A549 (cell line): ENCODE results near the gene ARHGAP22. TPM values are rescaled to one million over a fixed set of nuclear protein-coding genes. Genes with fewer than 3 reads are reported as not detected.

Experiments
- ATAC-seq, 2 experiments: fragments of 200-7000 bp in 1 of 2; fragments of >200 bp in 1 of 2; cut with Nextera tagmentation in 1 of 2; cut with Tn5 transposase in 1 of 2; 3 replicates each; pipeline versions ENCODE4 v1.8.0 to v1.9.1; 2018 to 2020; ENCODE audit warnings: mild to moderate bottlenecking in 1 of 2, moderate library complexity in 1 of 2
- CTCF ChIA-PET: fragments of 300-600 bp; sonication (Branson Sonifier 250); formaldehyde crosslinking; extraction: SDS; loops from one replicate; lab custom pipeline; 2021; ENCODE audit warnings: antibody characterized with exemption, inconsistent platforms; lab: Yijun Ruan, JAX
- POLR2A ChIA-PET: fragments of 350-600 bp; formaldehyde crosslinking; extraction: SDS; loops from one replicate; lab custom pipeline; 2021; ENCODE audit warnings: antibody characterized with exemption, inconsistent platforms; lab: Yijun Ruan, JAX
- DNase-seq, 2 experiments: peaks; one replicate each; pipeline versions ENCODE4 v3.0.0 to v3.0.0-alpha.2; 2011 to 2016; ENCODE audit warnings: low read depth in 1 of 2, low spot score in 1 of 2
- FAIRE-seq: peaks from 2 replicates; lab custom pipeline; 2011; peaks lifted over from hg19 to GRCh38; lab: Jason Lieb, UNC
- H3K27ac ChIP-seq, 2 experiments: fragments of >200 bp; sonication (Bioruptor Twin); formaldehyde crosslinking; 3 replicates each; pipeline ENCODE4 v1.5.1; 2016 to 2017
- H3K4me1 ChIP-seq: fragments of >200 bp; sonication (Bioruptor Twin); formaldehyde crosslinking; 3 replicates; pipeline ENCODE4 v1.6.1; 2016
- H3K4me2 ChIP-seq: fragments of >200 bp; sonication (Bioruptor Twin); formaldehyde crosslinking; 3 replicates; pipeline ENCODE4 v1.6.1; 2016
- H3K4me3 ChIP-seq: fragments of >200 bp; sonication (Bioruptor Twin); formaldehyde crosslinking; 3 replicates; pipeline ENCODE4 v1.5.1; 2016
- H3K9me3 ChIP-seq: fragments of >200 bp; sonication (Bioruptor Twin); formaldehyde crosslinking; 3 replicates; pipeline ENCODE4 v1.6.1; 2016
- ATOH8 ChIP-seq: fragments of 250-450 bp; sonication (Bioruptor Pico); IDR thresholded peaks from 2 replicates; pipeline ENCODE4 v1.5.0; 2020; ENCODE audit warnings: low read depth, mild to moderate bottlenecking, moderate library complexity
- CBX2 ChIP-seq: fragments of 200-600 bp; sonication (generic); IDR thresholded peaks from 2 replicates; pipeline ENCODE4 v1.6.1; 2016; ENCODE audit warnings: low read depth, mild to moderate bottlenecking, borderline replicate concordance
- CEBPB ChIP-seq, 2 experiments: fragments of >200 bp in 1 of 2; sonication (Bioruptor Twin) in 1 of 2; formaldehyde crosslinking in 1 of 2; IDR thresholded peaks; 2 replicates each; pipeline ENCODE4 v1.6.1; 2012 to 2016
- CHD2 ChIP-seq: fragments of 150-350 bp; IDR thresholded peaks from 2 replicates; pipeline ENCODE4 v1.6.1; 2014; ENCODE audit warnings: low read length; ENCODE audit not compliant: partially characterized antibody
- E2F6 ChIP-seq: IDR thresholded peaks from 2 replicates; pipeline ENCODE4 v1.6.1; 2012; ENCODE audit warnings: low read depth, borderline replicate concordance
- EP300 ChIP-seq, 2 experiments: fragments of >200 bp; sonication (Bioruptor Twin); formaldehyde crosslinking; IDR thresholded peaks; 2 replicates in 1 of 2; 3 replicates in 1 of 2; pipeline ENCODE4 v1.6.1; 2016 to 2017
- ESRRA ChIP-seq: fragments of 150-350 bp; IDR thresholded peaks from 2 replicates; pipeline ENCODE4 v1.6.1; 2014; ENCODE audit warnings: mild to moderate bottlenecking, low read length, borderline replicate concordance
- FOSL2 ChIP-seq, 2 experiments: fragments of 450-650 bp in 1 of 2; fragments of >200 bp in 1 of 2; sonication (Bioruptor Twin) in 1 of 2; formaldehyde crosslinking; IDR thresholded peaks; 2 replicates each; pipeline versions ENCODE4 v1.5.0 to v1.6.1; 2016 to 2020; ENCODE audit warnings: mild to moderate bottlenecking in 1 of 2, moderate library complexity in 1 of 2
- FOXS1 ChIP-seq: fragments of 250-450 bp; sonication (Bioruptor Pico); IDR thresholded peaks from 2 replicates; pipeline ENCODE4 v1.5.0; 2020; ENCODE audit warnings: mild to moderate bottlenecking, moderate library complexity
- GATA3 ChIP-seq: IDR thresholded peaks from 2 replicates; pipeline ENCODE4 v1.6.1; 2012; ENCODE audit warnings: borderline replicate concordance
- HDAC2 ChIP-seq: fragments of 200-600 bp; sonication (generic); IDR thresholded peaks from 2 replicates; pipeline ENCODE4 v1.6.1; 2016
- HOXB5 ChIP-seq: fragments of 250-450 bp; sonication (Bioruptor Pico); IDR thresholded peaks from 2 replicates; pipeline ENCODE4 v1.5.0; 2020; ENCODE audit warnings: mild to moderate bottlenecking, moderate library complexity
- KDM5A ChIP-seq: fragments of 200-600 bp; sonication (generic); IDR thresholded peaks from 2 replicates; pipeline ENCODE4 v1.6.1; 2016; ENCODE audit warnings: antibody characterized with exemption, mild to moderate bottlenecking
- MAX ChIP-seq: IDR thresholded peaks from 2 replicates; pipeline ENCODE4 v1.6.1; 2012
- MAZ ChIP-seq: fragments of 150-350 bp; IDR thresholded peaks from 2 replicates; pipeline ENCODE4 v1.6.1; 2014; ENCODE audit warnings: antibody characterized with exemption, low read depth, low read length, borderline replicate concordance
- NFE2L2 ChIP-seq: fragments of 150-350 bp; conservative IDR thresholded peaks from 2 replicates; pipeline ENCODE4 v1.6.1; 2014; ENCODE audit warnings: low read length
- NPAS2 ChIP-seq: fragments of 250-450 bp; sonication (Bioruptor Pico); IDR thresholded peaks from 2 replicates; pipeline ENCODE4 v1.8.0; 2022; ENCODE audit warnings: mild to moderate bottlenecking, moderate library complexity, borderline replicate concordance
- PBX3 ChIP-seq: IDR thresholded peaks from 2 replicates; pipeline ENCODE4 v1.6.1; 2012
- REST ChIP-seq: fragments of 200-600 bp; sonication (generic); IDR thresholded peaks from 2 replicates; pipeline ENCODE4 v1.6.1; 2016; ENCODE audit warnings: antibody characterized with exemption, mild to moderate bottlenecking, moderate library complexity
- SMC3 ChIP-seq: fragments of >200 bp; sonication (Bioruptor Twin); formaldehyde crosslinking; IDR thresholded peaks from 3 replicates; pipeline ENCODE4 v1.6.1; 2018; ENCODE audit warnings: inconsistent platforms
- TP53 ChIP-seq: fragments of 250-450 bp; sonication (Bioruptor Pico); IDR thresholded peaks from 2 replicates; pipeline ENCODE4 v1.5.0; 2021; ENCODE audit warnings: mild to moderate bottlenecking, moderate library complexity
- USF2 ChIP-seq: fragments of 450-650 bp; IDR thresholded peaks from 2 replicates; pipeline ENCODE4 v1.6.1; 2014; ENCODE audit warnings: antibody characterized with exemption
- ZFP36 ChIP-seq: fragments of 450-650 bp; IDR thresholded peaks from 2 replicates; pipeline ENCODE4 v1.6.1; 2014; ENCODE audit warnings: borderline replicate concordance; ENCODE audit not compliant: partially characterized antibody
- ZSCAN20 ChIP-seq: fragments of 250-450 bp; sonication (Bioruptor Pico); IDR thresholded peaks from 2 replicates; pipeline ENCODE4 v1.8.0; 2022; ENCODE audit warnings: mild to moderate bottlenecking, moderate library complexity
- WGBS: methylation state at CpG from one replicate; pipeline ENCODE4 v1.1.6; 2017; ENCODE audit errors: missing lambda C conversion rate; 5-methylcytosine and 5-hydroxymethylcytosine counted together
- polyA plus RNA-seq, 4 experiments: library from polyadenylated mRNA; depleted of rRNA in 3 of 4; stranded (reverse); fragments of >200 nt; fragmentation: RNase III in 1 of 4; extraction: RNeasy Plus Mini Kit Qiagen cat#74134 plus additional on column Dnase treatment in 1 of 4; gene quantifications; 2 replicates in 3 of 4; 3 replicates in 1 of 4; pipeline ENCODE4 v1.2.3, GENCODE V29; 2011 to 2017

Gene ARHGAP22
- polyA plus RNA-seq, 2 of the 4 experiments (the other 2 are of a cell fraction), result 1.9 to 3.2 TPM

- H3K4me1 ChIP-seq, result peaks cover 2% of the 10 kb centered on the region; the same call in 1 of the 3 replicates
- CTCF ChIA-PET, result interaction anchor here (0.6 to 2.8 kb wide), 4 partner anchors 9 to 565 kb away, joined by 3 to 10 read pairs (median 6); no protein-coding TSS in a partner anchor
- DNase-seq (no peak), FAIRE-seq (no peak)
- no peak for TF ChIP-seq ZSCAN20 (CRISPR knock-in tag)
- no peak for TF ChIP-seq ESRRA
- no peak for TF ChIP-seq EP300 (IDR thresholded peaks at IDR 0.05)
- TF ChIP-seq E2F6, result no peak
- no peak for TF ChIP-seq CBX2
- no peak for TF ChIP-seq HOXB5
- no peak for TF ChIP-seq USF2
- TF ChIP-seq SMC3, result no peak
- no peak for TF ChIP-seq CHD2
- TF ChIP-seq MAZ, result no peak
- no peak for TF ChIP-seq REST
- TF ChIP-seq, all 56 proteins: peak for 0
- no peak overlapping the region for H3K27ac ChIP-seq
- 74% methylated on average over 6 of the region's 6 CpGs for WGBS
- no peak for ATAC-seq
- no peaks in the 10 kb centered on the region for H3K9me3 ChIP-seq
- no peak overlapping the region for H3K4me2 ChIP-seq
- POLR2A ChIA-PET, result no interaction called here
- no peak overlapping the region for H3K4me3 ChIP-seq
Measured at GRCh38 chr10:48598936-48599829, 5.7 kb downstream of the ARHGAP22 start.

GRCh38 chr10:48598243-48598935, 6.5 kb downstream of the ARHGAP22 start:
- POLR2A ChIA-PET, result no interaction called here
- 81% methylated on average over 7 of the region's 7 CpGs for WGBS
- ATAC-seq, result 0 out of 6 replicates have a peak, but pooled peaks of 1 of the 2 experiments have one; percentile 28

More at GRCh38 chr10:48598243-48598935, 6.5 kb downstream of the ARHGAP22 start:
- CTCF ChIA-PET, result interaction anchor here (0.6 to 2.8 kb wide), 5 partner anchors 10 to 566 kb away, joined by 3 to 10 read pairs (median 6); no protein-coding TSS in a partner anchor
- Histone ChIP-seq H3K4me3 (no peak overlapping the region), H3K4me1 (no peaks in the 10 kb centered on the region), H3K27ac (no peak overlapping the region), H3K9me3 (no peaks in the 10 kb centered on the region), H3K4me2 (no peak overlapping the region)
- FAIRE-seq (no peak), DNase-seq (no peak)
- no peak for TF ChIP-seq TP53 (CRISPR knock-in tag)
- no peak for TF ChIP-seq NFE2L2
- TF ChIP-seq USF2, result no peak
- TF ChIP-seq FOSL2 (IDR thresholded peaks at IDR 0.05), result no peak
- no peak for TF ChIP-seq FOSL2 (CRISPR knock-in tag; IDR thresholded peaks at IDR 0.05)
- no peak for TF ChIP-seq HDAC2
- no peak for TF ChIP-seq FOXS1
- TF ChIP-seq HOXB5, result no peak
- no peak for TF ChIP-seq CBX2
- no peak for TF ChIP-seq NPAS2 (CRISPR knock-in tag)
- no peak for TF ChIP-seq CEBPB (IDR thresholded peaks at IDR 0.05)
- no peak for TF ChIP-seq ZSCAN20 (CRISPR knock-in tag)
- TF ChIP-seq MAX, result no peak
- no peak for TF ChIP-seq SMC3
- TF ChIP-seq ATOH8, result no peak
- no peak for TF ChIP-seq GATA3
- TF ChIP-seq ZFP36, result no peak
- TF ChIP-seq PBX3, result no peak
- no peak for TF ChIP-seq KDM5A
- TF ChIP-seq E2F6, result no peak
